ENCODE results near the gene TTC13. TPM values are rescaled to one million over a fixed set of nuclear protein-coding genes. Genes with fewer than 3 reads are reported as not detected.
A peak's percentile ranks its signal among the peaks of the same experiment; 100 is the strongest.

TTC13 gene
- total and polyA plus RNA-seq, 2 of the 13 experiments (the other 11 are each of a cell fraction or from before 2014, with no cell fraction given) = 5.8 to 15.9 TPM

DNA sequence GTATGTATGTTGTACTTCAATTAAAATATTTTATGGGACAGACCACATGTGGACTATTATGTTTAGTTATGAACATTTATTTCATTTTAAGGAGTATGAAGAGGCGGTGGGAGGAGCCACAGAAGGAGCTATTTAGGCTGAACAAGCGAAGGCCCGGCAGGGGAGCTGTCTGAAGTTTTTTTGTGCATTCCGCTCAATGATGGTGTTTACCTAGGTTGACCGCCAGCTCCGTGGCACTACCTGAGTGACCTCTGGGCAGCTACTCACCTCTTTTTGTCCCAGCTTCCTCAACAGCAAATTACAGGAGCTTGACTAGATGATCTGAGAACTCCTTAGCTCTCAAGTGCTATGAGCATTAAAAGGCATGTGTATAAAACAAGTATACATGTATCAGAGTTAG is 77.7 kb downstream of the TTC13 start:
- ATAC-seq = no peak
- TF ChIP-seq, protein P1, sequence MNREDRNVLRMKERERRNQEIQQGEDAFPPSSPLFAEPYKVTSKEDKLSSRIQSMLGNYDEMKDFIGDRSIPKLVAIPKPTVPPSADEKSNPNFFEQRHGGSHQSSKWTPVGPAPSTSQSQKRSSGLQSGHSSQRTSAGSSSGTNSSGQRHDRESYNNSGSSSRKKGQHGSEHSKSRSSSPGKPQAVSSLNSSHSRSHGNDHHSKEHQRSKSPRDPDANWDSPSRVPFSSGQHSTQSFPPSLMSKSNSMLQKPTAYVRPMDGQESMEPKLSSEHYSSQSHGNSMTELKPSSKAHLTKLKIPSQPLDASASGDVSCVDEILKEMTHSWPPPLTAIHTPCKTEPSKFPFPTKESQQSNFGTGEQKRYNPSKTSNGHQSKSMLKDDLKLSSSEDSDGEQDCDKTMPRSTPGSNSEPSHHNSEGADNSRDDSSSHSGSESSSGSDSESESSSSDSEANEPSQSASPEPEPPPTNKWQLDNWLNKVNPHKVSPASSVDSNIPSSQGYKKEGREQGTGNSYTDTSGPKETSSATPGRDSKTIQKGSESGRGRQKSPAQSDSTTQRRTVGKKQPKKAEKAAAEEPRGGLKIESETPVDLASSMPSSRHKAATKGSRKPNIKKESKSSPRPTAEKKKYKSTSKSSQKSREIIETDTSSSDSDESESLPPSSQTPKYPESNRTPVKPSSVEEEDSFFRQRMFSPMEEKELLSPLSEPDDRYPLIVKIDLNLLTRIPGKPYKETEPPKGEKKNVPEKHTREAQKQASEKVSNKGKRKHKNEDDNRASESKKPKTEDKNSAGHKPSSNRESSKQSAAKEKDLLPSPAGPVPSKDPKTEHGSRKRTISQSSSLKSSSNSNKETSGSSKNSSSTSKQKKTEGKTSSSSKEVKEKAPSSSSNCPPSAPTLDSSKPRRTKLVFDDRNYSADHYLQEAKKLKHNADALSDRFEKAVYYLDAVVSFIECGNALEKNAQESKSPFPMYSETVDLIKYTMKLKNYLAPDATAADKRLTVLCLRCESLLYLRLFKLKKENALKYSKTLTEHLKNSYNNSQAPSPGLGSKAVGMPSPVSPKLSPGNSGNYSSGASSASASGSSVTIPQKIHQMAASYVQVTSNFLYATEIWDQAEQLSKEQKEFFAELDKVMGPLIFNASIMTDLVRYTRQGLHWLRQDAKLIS (CRISPR knock-in tag; IDR thresholded peaks at IDR 0.05) = no peak
- TF ChIP-seq, protein P2, sequence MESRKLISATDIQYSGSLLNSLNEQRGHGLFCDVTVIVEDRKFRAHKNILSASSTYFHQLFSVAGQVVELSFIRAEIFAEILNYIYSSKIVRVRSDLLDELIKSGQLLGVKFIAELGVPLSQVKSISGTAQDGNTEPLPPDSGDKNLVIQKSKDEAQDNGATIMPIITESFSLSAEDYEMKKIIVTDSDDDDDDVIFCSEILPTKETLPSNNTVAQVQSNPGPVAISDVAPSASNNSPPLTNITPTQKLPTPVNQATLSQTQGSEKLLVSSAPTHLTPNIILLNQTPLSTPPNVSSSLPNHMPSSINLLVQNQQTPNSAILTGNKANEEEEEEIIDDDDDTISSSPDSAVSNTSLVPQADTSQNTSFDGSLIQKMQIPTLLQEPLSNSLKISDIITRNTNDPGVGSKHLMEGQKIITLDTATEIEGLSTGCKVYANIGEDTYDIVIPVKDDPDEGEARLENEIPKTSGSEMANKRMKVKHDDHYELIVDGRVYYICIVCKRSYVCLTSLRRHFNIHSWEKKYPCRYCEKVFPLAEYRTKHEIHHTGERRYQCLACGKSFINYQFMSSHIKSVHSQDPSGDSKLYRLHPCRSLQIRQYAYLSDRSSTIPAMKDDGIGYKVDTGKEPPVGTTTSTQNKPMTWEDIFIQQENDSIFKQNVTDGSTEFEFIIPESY (CRISPR knock-in tag; IDR thresholded peaks at IDR 0.05) = peak; percentile 82
- DNase-seq (ENCODE audit: low spot score) = no peak

More for the DNA sequence above, 77.7 kb downstream of the TTC13 start:
- 62% methylated on average over 6 of the region's 6 CpGs for WGBS (ENCODE audit: low lambda C conversion rate)
- Histone ChIP-seq H3K79me2 (ENCODE audit: insufficient read depth, low read length) (no peaks in the 10 kb centered on the region), H3K27ac (ENCODE audit: extremely low read length, insufficient read depth, low read length) (no peak overlapping the region), H2AFZ (ENCODE audit: low read length) (no peak overlapping the region), H3K4me2 (ENCODE audit: low read depth, low read length) (no peak overlapping the region), H3K27me3 (ENCODE audit: control insufficient read depth in 1 of 2, insufficient read depth in 2 of 2, low read length in 2 of 2) (no peaks in the 10 kb centered on the region; a peak in 1 of 5 replicates), H3K4me3 (replicated peaks in 1 of 3; ENCODE audit: insufficient read depth in 1 of 3, low read depth in 2 of 3, low read length in 3 of 3) (no peak overlapping the region), H3K9ac (ENCODE audit: insufficient read depth, low read depth, low read length) (no peak overlapping the region), H4K20me1 (ENCODE audit: insufficient read depth, low read length) (no peaks in the 10 kb centered on the region), H3K9me3 (ENCODE audit: low read length) (no peaks in the 10 kb centered on the region), H3K36me3 (replicated peaks in 1 of 2; ENCODE audit: control insufficient read depth in 1 of 2, insufficient read depth in 2 of 2, low read length in 2 of 2) (no peaks in the 10 kb centered on the region), H3K4me1 (ENCODE audit: insufficient read depth, low read length) (peaks cover 5% of the 10 kb centered on the region; the same call in 1 of the 2 replicates)
- CTCF ChIA-PET (ENCODE audit: low intra/inter-chr PET ratio, low total read pairs) = no interaction called here
- in situ Hi-C loops (cut with HindIII; ENCODE audit: extremely low pct_ligation_motif_present, low pct_unique_long_range_greater_than_20kb) (no loop called here), intact Hi-C loops (cut with micrococcal nuclease; ENCODE audit: unreplicated experiment) (no loop called here)
- BruUV-seq (replicated peaks) = no TSS peak
- POLR2A ChIA-PET = interaction anchor here (0.9 kb wide), 1 partner anchor 33 kb away, joined by 4 read pairs; the partner anchor contains the start of gene C1orf198
- no peak for FAIRE-seq
